Neural cell (in vitro differentiated cells): Measurements from ENCODE around the gene ATL2.

Experiments
- CTCF ChIP-seq: fragments of 450-650 bp; IDR thresholded peaks from 2 replicates; pipeline ENCODE4 v1.5.1; 2014; ENCODE audit warnings: antibody characterized with exemption, mild to moderate bottlenecking, moderate library complexity; ENCODE audit not compliant: poor library complexity, severe bottlenecking
- EP300 ChIP-seq: fragments of 450-650 bp; conservative IDR thresholded peaks from 2 replicates; pipeline ENCODE4 v1.6.1; 2014; ENCODE audit warnings: antibody characterized with exemption, mild to moderate bottlenecking, moderate library complexity; ENCODE audit not compliant: poor library complexity, severe bottlenecking
- EZH2 ChIP-seq: fragments of 200-600, 300-800 bp; shearing (Covaris generic), sonication (generic); IDR thresholded peaks from 2 replicates; pipeline ENCODE4 v1.6.1; 2014; ENCODE audit warnings: antibody characterized with exemption, low read length, borderline replicate concordance, mild to moderate bottlenecking; ENCODE audit not compliant: insufficient read depth, poor library complexity, severe bottlenecking
- MXI1 ChIP-seq: fragments of 450-650 bp; conservative IDR thresholded peaks from 2 replicates; pipeline ENCODE4 v1.6.1; 2014; ENCODE audit warnings: antibody characterized with exemption, mild to moderate bottlenecking; ENCODE audit not compliant: poor library complexity, severe bottlenecking
- POLR2AphosphoS5 ChIP-seq: IDR thresholded peaks from 2 replicates; pipeline ENCODE4 v1.6.1; 2012
- RAD21 ChIP-seq: fragments of 450-650 bp; conservative IDR thresholded peaks from 2 replicates; pipeline ENCODE4 v1.6.1; 2014; ENCODE audit warnings: antibody characterized with exemption, mild to moderate bottlenecking, moderate library complexity
- REST ChIP-seq: IDR thresholded peaks from 2 replicates; pipeline ENCODE4 v1.6.1; 2012; ENCODE audit warnings: borderline replicate concordance
- SMC3 ChIP-seq: fragments of 450-650 bp; conservative IDR thresholded peaks from 2 replicates; pipeline ENCODE4 v1.6.1; 2014; ENCODE audit warnings: antibody characterized with exemption, mild to moderate bottlenecking, moderate library complexity; ENCODE audit not compliant: poor library complexity
- TAF1 ChIP-seq: IDR thresholded peaks from 2 replicates; pipeline ENCODE4 v1.6.1; 2012; ENCODE audit warnings: low read depth

- TF ChIP-seq EZH2, result no peak
- no peak for TF ChIP-seq CTCF
- no peak for TF ChIP-seq EP300
- no peak for TF ChIP-seq RAD21
- no peak for TF ChIP-seq POLR2AphosphoS5
- TF ChIP-seq SMC3, result no peak
- no peak for TF ChIP-seq MXI1
- TF ChIP-seq TAF1, result no peak
- no peak for TF ChIP-seq REST
Measured at GRCh38 chr2:38281095-38281742, 95.9 kb downstream of the ATL2 start.
